Skin of body (tissue), 2 donors: ENCODE measurements around the gene CFP. TPM values are rescaled to one million over a fixed set of nuclear protein-coding genes. Genes with fewer than 3 reads are reported as not detected.
A peak's percentile ranks its signal among the peaks of the same experiment; 100 is the strongest.
"Not testable (repeated sequence)": the region's sequence is repeated elsewhere in the genome, so short reads cannot be mapped to it uniquely, and the experiment has no call there.

Source experiments
- DNase-seq: peaks from one replicate; lab custom pipeline; 2025; lab: John Stamatoyannopoulos, UW
- total RNA-seq: library from RNA; depleted of rRNA; stranded (reverse); fragments of >200 nt; gene quantifications from one replicate; pipeline ENCODE4 v1.2.3, GENCODE V29; 2014

Gene CFP
- total RNA-seq, result 2.5 TPM

DNA sequence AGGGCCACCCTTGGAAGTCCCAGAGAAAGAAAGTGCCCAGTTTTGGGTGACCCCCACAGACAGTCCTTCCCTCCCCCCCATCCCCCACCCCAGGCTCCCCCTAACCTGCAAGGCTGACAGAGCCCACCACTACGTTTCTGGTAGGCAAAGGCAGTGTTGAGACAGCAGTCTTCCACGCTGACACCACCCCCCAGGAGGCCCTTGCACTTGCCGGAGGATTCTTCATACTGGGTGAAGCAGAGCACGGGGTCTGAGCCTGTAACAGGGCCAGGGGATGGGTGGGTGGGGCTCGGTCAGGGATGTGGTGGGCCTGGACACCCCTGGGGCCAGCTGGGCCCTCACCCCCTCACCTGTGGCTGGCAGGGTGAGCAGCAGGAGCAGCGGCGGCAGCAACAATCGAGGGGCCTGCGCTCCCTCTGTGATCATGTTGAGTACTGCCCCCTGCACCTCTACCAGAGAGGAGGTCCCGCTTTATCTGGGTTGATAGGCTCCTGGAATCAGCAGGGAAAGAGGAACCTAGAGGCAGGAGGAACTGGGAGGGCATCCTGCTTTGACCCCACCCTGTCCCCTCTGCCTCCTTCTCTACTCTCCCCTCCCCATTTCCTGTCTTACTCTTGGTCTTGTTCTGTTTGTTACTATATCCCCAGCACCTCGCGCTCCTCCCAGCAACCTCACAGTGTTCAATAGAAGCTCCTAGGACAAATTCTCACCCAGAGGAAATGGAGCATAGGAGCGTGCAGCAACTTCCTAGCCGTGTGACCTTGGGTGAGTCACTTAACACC, at the start of gene CFP:
TSS of gene CFP (minus strand) at position 512 of the 782 bp plus-strand sequence. CDS start at position 426, 86 bp downstream.
- no peak for DNase-seq

DNA sequence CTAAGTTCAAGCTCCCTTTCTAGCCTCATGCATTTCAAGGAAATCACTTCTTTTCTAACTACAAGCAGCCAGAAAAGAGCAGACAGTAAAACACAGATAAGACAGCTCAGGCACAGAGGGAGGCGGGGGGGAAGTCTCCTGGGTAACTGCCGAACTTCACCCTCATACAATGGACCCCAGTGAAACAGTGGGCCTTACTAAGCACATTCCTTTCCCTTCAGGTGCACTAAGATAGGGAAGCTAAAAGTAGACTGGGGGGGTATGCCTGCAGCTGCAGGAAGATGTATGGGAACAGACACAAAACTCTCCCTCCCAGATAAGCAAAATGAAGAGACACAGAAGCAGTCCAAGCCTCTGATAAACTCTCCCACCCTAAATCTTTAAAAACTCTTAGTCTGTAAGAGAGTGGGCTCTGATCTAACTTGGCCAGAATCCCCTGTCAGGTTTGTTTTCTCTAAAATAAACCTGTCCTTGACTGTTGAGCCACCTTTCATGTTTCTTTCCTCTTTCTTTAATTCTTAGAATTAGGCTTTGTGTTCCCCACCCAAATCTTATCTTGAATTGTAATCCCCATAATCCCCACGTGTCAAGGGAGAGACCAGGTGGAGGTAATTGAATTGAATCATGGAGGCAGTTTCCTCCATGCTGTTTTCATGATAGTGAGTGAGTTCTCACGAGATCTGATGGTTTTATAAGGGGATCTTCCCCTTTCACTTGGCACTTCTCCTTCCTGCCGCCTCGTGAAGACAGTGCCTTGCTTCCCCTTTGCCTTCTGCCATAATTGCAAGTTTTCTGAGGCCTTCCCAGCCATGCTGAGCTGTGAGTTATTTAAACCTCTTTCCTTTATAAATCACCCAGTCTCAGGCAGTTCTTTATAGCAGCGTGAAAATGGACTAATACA, 46.5 kb upstream of the CFP start:
- not testable (repeated sequence) for DNase-seq

DNA sequence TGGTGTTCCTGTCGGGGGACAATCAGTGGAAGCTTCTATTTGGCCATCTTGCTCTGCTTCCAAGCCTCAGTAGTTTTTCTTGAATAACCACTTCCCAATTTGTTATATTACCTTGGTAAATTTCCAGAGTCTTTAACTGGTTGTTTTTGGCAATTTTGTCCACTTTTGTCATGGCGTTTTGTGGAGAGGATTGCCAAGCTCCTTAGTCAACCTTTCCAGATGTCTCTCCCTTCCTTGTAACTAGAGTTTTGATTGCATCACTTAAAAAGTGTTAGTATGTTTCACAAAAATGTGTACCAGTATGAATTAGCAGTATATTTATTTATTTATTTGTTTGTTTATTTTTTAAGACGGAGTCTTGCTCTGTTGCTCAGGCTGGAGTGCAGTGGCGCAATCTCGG, 45.0 kb upstream of the CFP start:
- no peak for DNase-seq

DNA sequence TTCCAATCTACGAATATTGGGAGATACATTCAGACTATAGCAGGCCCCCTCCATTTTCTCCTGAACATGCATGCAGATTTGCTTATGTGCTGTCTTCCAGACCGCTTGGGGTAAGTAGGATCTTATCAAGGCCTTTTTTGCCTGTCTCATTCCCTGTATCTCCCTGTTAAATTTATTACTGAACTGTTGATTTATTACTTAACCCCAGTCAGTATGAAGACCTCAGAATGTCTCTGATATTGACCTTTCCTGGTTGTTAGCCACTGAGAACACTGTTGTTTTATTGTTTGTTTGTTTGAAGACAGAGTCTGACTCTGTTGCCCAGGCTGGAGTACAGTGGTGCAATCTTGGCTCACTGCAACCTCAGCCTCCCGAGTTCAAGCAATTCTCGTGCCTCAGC, 36.1 kb upstream of the CFP start:
- not testable (repeated sequence) for DNase-seq

DNA sequence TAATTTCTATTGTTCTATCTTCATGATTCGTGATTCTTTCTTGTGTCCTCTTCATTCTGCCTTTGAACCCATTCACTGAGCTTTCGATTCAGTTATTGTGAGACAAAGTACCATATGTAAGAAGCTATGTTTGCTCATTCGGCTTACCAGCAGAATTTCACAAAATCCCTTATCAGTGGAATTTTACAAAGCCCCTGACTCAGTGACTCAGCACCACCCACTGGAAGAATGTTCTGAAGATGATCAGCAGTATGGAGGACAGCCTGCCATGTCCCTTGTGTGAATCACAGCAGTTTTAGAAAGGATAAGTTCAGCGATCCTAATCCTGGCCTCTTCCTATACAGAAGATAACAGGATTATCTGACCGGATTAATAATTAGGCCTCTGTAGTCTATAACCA, 35.0 kb upstream of the CFP start:
- DNase-seq, result no peak

DNA sequence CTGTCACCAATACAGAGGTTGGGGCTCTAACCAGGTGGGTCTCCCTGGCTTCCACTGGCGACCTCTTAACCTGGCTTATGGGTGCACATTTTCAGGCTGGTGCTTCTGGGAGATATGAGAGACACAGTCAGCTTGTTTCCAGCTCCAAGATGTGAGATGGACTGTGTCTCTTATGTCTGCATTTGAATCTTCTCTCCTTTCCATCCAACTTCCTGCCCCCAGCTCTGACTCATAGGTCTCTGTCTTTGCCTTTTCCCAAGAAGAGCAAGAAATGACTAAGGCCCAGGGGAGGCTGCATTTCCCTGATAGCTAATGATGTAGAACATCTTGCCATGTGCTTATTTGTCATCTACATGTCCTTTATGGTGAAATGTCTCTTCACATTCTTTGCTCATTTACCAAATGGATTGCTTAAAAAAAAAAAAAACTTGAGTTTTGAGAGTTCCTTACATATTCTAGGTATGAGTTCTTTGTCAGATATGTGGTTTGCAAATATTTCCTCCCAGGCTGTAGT, 32.5 kb upstream of the CFP start:
- no peak for DNase-seq

DNA sequence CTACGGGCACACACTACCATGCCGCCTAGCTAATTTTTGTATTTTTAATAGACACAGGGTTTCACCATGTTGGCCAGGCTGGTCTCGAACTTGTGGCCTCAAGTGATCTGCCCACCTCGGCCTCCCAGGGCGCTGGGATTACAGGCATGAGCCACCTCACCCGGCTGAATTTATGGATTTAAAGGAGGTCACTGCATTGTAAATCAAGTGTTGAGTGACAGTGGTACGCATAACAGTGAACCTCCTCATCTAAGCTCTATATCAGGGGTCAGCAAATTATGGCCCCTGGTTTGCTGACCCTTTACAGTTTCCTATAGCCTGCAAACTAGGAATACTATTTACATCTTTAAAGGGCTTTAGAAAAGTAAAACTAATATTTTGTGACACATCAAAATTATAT, 31.8 kb upstream of the CFP start:
- no peak for DNase-seq

DNA sequence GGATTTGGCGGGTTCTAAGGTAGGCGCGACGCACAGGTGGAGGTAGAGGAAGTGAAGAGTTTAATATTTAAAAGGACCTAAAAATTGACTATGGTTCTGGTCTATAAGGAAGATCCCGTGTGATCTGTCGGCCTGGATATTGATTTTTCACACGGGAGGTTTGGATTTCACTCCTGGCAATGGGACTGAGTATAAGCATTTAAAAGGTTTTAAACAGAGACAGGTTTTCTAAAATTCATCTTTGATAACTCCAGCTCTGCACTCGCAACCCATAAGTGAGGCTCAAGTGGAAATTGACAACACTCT, 29.6 kb upstream of the CFP start:
- no peak for DNase-seq

DNA sequence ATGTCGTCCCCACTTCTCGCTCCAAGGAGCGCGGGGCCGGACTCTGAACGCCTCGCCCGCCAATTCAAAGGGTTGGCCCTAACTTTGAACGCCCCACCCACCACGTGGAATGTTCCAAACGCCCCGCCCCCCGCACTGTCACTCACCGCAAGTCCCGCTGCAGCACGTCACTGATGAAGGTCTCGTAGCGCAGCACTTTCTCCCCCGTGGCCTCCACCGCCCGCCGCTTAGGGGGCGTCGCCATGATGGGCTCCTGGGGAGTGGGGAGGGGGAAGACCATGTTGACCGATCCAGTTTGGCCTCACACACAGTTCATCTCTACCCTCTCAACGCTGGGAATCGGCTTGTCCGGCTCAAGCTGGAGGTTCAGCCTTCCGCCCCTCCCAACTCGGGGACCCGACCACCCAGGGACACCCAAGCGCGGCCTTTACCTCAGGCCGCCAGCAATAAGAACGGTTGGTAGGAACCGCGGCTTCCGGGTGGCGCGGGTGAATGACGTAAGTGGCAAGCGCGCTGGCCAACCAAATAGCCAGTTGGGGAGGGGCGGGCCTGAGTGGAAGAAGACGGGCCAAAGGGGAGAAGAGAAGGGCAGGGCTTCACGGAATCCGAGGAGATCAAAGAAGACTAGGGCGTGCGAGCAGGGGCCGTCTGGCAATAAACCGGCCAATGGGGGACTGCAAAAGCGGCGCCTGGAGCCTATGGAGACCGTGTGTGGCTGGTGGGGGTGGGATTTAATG, 29.1 kb upstream of the CFP start, which contains the start of gene UXT:
TSS of gene UXT (minus strand) at position 497 of the 737 bp plus-strand sequence. CDS start at position 244, 253 bp downstream.
- DNase-seq, result peak; percentile 87

DNA sequence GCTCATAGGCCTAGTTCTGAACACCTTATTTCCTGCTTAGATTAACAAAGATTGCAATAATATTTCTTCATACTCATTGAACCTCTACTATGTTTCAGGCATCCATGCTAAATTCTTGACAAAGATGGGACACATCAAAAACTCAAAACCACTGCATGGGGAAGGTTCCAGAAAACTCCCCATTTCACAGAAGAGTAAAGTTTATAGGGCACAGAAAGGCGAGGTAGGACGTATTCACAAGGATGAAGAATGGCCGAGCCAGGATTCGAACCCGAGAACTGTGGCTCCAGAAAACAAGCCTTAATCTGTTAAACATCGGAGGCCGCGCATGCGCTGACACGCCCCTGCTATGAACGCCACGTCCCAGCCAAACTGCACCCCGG, 28.6 kb upstream of the CFP start:
- no peak for DNase-seq

DNA sequence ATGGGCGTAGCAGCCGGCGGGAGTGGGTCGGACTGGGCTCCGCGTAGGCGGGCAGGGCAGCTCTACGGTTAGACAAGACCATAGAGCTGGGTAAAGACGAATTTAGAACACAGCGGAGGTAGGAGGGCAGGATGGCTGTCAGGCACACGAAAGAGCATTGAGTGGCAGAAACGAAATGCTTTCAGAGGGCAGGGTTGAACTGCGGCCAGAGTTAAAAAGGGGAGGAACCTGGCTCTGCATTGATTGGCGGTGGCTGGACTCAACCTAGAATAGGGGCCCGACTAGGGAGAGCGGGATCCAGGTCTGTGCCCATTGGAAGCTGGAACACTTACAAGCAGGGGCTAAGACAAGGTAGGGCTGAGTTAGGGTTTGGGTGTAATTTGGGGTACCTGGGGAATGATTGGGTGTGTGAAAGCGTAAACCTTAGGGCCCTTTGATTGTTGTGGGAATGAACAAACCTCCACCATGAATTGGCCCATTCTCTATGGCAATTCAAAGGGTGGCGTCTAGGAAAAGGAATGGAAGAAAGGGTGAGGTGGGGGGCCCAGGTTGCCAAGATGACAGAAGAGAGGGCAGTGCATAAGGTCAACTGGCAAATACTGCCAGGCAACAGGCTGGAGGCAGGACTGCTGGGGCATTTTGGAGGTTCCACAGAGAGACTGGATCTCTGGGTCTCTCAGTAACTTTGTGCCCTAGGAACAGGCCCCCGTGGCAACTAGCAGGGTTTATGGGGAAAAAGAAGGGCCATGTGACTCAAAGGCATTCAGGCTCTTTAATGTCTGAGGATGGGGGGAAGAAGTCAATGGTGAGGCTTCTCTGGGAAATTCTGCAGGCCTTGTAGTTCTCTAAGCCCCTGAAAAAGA, 21.5 kb upstream of the CFP start:
- no peak for DNase-seq

DNA sequence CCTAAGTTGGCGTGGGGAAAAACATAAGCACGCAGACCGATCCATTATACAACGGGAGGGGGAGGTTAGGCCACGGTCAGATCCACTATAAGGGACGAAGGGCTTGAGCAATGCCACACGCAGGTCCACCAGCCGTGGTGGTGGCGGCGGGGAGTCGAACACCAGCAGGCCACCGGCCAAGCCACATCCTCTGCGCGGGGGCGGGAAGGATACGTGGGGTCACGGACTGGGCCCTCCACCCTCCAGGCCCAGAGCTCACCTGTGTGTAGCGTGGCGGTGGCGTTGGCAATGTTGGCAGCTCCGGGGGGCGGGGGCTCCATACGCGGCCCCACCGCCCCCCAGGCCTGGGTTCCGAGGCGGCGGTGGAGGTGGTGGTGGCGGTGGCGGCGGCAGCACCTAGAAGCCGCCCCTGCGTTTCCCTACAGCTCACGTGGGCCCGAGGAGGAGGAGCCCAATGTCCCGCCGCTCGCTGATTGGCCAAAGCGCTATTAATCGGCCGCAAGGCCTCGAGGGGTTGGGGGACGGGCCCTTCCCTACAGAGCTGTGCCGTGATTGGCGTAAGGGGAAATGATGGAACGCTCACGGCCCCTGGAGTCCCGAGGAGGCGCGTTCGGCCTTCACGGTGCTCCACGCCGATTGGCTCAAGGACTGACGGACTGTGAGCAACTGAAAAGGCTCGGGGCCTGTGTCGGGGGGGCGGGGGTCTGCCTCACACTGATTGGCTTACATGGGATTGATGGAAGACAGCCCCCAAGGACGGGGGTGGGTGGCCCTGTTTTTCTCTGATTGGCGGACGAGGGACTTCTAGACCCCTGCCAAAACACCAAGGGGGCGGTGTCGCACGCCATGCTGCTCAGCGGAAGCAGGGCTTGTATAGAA, 20.7 kb upstream of the CFP start, which contains the start of gene ELK1:
TSS of gene ELK1 (minus strand) at position 400 of the 879 bp plus-strand sequence. CDS start 9,122 bp downstream, outside the sequence.
- peak; percentile 98 for DNase-seq

DNA sequence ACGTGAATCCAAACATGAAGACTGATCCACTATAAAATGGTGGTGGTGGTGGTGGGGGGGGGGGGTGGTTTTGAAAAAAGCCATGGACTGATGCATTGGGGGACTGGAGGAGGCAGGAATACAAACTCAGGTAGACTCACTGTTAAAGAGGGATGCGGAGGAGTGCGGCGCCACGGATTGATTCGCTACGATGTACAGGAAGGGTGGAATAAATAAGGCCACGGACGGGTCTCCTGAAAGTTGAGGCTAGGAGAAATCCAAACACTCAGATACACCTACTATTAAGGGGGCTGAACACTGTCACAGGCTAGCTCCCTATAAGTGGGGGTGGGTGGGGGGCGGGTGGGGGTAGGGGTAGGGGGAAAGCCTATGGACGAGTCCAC, 20.0 kb upstream of the CFP start:
- DNase-seq, result no peak

DNA sequence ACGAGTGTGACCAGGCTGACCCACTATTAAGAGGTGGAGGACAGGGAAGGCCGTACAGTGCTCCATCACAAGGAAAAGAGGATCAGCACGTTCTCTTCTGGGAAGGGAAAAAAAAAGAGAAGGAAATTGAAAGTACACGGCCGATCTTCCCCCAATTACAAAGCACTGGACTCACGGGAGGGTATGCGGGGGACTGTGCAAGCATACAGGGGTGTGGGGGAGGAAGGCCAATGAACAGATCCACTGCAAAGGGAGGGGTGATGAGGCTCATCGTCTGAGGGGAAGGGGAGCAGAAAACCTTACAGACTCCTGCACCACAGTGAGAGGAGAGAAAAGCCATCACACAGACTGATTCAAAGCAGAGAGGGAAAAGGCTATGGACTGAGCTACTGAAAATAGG, 19.5 kb upstream of the CFP start:
- no peak for DNase-seq

DNA sequence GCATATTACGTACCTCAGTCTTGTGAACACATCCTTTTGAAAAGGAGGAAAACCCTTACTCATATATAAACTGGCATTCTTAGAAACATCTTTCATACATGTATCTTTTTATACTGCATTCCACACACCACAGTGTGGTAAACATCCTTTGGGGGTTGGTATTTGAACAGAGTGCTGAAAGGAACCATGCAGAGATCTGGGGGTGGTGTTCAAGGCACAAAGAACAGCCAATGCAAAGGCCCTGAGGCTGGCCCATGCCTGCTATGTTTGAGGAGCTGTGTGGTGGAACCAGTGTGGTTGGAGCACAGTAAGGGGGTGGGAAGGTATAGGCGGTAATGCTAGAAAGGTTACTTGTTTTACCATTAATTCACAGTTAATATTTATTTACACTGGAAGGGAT, 18.6 kb upstream of the CFP start:
- no peak for DNase-seq

DNA sequence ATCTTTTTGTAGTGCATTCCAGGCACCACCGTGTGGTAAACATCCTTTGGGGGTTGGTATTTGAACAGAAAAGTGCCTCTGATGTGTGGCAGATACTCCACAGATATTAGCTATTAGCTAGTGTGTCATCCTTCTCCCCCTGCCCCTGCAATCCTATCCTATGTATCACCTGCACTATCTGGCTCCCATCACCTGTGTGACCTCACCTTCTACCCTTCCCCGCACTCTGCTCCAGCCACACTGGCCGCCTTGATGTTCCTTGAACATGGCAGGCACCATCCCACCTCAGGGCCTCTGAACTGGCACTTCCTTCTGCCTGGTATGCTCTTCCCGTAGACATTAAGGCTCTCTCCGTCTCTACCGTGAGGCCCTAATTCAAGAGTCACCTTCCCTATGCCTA, 16.9 kb upstream of the CFP start:
- no peak for DNase-seq

DNA sequence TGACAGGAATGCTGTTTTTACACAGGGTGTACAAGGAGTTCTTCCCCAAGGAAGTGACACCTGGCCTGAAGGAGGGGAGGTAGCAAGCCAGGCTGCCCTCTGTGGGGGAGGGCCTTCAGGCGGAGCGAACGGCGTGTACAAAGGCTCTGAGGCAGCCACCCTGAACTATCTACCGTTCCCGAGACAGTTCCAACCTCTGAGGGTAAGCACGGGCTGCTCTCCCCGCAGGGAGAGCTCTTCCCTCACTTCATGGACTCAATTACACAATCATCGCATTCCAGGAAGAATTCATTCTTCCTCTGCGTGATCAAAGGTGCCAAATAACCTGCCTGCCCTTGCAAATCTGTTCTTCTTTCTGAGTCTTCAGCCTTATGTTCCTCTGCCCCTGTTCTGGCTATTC, 15.8 kb upstream of the CFP start:
- no peak for DNase-seq

DNA sequence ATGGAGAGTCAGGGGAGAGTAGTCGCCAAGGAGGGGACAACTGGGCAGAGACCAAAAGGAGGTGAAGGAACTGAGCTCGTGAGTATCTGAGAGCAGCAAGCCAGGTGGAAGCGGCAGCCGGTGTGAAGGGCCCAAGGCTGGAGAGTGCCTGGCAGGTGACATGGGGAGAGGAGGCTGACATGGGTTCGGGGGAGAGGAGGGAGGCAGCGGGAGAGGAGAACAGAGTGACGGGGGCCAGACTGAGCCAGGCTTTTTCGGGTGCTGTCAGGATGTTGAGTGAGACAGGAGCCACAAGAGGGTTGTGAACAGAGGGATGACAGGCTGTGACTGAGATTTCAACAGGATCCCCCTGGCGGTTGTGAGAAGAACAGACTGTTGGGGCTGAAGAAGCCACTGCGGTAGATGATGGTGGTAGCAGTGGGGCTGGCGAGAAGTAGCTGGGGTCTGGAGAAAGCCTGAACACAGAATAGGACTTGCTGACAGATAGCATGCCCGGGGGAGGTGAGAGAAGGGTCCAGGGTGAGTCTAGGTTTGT, 14.9 kb upstream of the CFP start:
- no peak for DNase-seq

DNA sequence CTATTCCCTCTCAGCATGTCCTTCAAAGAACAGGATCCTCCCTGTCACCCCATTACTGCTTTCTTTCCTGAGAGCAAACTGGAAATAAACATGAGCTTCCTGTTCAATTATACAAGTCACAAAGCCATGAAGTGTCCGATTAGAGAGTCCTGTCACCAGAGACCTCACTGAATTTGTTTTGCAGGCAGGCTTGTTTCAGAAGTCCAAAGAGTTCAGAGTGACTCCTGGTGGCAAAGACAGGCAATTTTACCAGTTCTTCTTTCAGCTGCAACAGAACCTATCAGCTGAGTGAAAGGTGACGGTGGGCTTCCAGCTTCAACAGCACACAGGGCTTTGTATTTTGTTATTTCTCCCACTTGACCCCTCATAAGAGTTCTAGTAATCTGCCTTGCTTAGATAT, 14.2 kb upstream of the CFP start:
- DNase-seq, result peak; percentile 1
